NCI-H2029 treated with DMSO at 0.1 percent for 48 hours (cell line): ENCODE results near the gene NPM3.

Source experiments
- DNase-seq: peaks from one replicate; lab custom pipeline; 2025; lab: John Stamatoyannopoulos, UW

Gene NPM3

GRCh38 chr10:101782811-101783735 lies at the start of gene NPM3:
Gene NPM3 (minus strand): TSS chr10:101783446. CDS start chr10:101783390, 56 bp downstream.
- no peak for DNase-seq

GRCh38 chr10:101832325-101832771 lies 49.1 kb upstream of the NPM3 start:
- no peak for DNase-seq

- no peak for DNase-seq
These were observed 48.0 kb upstream of the NPM3 start for GRCh38 chr10:101831169-101831811.

GRCh38 chr10:101830322-101831168 lies 47.3 kb upstream of the NPM3 start:
- DNase-seq = peak; percentile 39

- peak; percentile 8 for DNase-seq
These were observed 46.5 kb upstream of the NPM3 start for GRCh38 chr10:101829561-101830315.

- no peak for DNase-seq
These were observed 45.7 kb upstream of the NPM3 start for GRCh38 chr10:101828766-101829551.

GRCh38 chr10:101827919-101828600 lies 44.8 kb upstream of the NPM3 start:
- DNase-seq = no peak

GRCh38 chr10:101826852-101827434 lies 43.7 kb upstream of the NPM3 start:
- no peak for DNase-seq

GRCh38 chr10:101824736-101825135 lies 41.5 kb upstream of the NPM3 start:
- no peak for DNase-seq

- DNase-seq = no peak
These were observed 35.8 kb upstream of the NPM3 start for GRCh38 chr10:101818872-101819633.

- DNase-seq = peak; percentile 84
These were observed 35.0 kb upstream of the NPM3 start, which contains the start of gene OGA for GRCh38 chr10:101818119-101818871. Gene OGA (minus strand): TSS chr10:101818444. CDS start chr10:101818022, 422 bp downstream.

- no peak for DNase-seq
These were observed 34.3 kb upstream of the NPM3 start for GRCh38 chr10:101817337-101818118.

- no peak for DNase-seq
These were observed 33.7 kb upstream of the NPM3 start for GRCh38 chr10:101816913-101817336.

- no peak for DNase-seq
These were observed 33.1 kb upstream of the NPM3 start for GRCh38 chr10:101816376-101816775.

- no peak for DNase-seq
These were observed 31.3 kb upstream of the NPM3 start for GRCh38 chr10:101814466-101815071.

- no peak for DNase-seq
These were observed 29.4 kb upstream of the NPM3 start for GRCh38 chr10:101812606-101813005.

GRCh38 chr10:101807158-101807557 lies 23.9 kb upstream of the NPM3 start:
- DNase-seq = no peak
